ENCODE results near the gene ALDH3A2.

The ALDH3A2 gene

DNA sequence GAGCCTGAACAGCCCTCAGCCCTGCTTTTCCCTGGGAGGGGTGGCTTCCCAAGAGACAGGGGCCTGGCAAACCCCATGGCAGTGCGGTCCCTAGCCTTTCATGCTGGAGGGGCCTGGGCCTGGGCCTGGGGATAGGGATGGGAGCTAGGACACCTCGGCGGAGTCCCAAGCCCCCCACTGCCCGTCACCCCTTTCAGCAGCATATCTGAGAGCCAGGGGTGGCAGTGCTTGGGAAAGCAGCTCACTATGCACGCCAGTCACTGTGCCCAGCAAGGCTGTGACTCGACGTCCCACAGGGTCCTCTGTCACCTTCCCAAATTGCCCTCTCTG lies 68.4 kb downstream of the ALDH3A2 start:
- DNase-seq, result no peak

DNA sequence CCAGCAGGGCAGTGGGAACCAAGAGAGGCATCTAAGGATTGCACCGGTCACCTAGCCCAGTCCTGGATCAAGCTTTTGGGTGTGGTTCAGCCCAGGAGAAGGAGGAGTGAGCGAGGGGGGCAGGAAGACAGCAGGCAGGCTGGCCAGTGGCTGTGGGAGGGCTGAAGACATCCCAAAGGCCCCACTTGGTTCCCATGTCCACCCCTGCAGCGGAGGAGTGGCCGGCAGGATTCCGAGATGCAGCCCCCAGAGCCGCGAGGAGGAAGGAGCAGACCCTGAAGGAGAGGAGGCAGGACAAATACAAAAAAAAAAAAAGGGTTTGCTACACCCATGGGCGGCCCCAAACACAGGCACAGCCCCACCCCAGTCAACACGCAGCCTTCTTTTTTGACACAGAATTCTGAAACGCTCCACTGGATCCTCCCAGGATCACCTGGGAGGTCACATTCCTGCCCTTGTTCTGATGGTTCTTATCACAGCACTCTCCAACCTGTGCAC lies 68.9 kb downstream of the ALDH3A2 start:
- DNase-seq, result no peak

DNA sequence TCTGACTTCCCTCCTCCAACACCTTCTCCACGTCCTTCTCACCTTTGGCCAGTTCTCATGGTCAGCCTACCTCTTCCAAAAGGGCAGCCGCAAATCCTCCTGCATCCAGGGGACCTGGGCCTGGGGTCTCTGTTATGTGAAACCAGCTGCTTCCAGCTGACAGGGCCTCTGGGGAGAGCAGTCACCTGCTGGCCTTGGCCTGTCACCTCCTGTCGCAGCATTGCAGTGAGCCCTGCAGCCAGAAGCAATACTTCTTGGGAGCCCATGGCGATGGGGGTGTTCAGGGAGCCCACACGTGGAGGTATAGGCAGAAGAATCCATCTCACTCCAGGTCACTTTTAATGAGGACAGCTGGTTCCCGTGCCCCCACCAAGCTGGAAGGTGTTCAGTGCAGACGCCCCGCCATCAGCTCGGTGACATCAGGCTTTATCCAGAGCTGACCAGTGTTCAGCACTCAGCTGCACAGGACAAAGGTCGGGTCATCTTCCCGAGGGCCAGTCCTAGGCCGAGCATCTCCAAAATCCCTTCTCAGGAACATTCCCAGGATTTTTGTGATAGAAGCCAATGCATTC lies 69.6 kb downstream of the ALDH3A2 start:
- no peak for DNase-seq

DNA sequence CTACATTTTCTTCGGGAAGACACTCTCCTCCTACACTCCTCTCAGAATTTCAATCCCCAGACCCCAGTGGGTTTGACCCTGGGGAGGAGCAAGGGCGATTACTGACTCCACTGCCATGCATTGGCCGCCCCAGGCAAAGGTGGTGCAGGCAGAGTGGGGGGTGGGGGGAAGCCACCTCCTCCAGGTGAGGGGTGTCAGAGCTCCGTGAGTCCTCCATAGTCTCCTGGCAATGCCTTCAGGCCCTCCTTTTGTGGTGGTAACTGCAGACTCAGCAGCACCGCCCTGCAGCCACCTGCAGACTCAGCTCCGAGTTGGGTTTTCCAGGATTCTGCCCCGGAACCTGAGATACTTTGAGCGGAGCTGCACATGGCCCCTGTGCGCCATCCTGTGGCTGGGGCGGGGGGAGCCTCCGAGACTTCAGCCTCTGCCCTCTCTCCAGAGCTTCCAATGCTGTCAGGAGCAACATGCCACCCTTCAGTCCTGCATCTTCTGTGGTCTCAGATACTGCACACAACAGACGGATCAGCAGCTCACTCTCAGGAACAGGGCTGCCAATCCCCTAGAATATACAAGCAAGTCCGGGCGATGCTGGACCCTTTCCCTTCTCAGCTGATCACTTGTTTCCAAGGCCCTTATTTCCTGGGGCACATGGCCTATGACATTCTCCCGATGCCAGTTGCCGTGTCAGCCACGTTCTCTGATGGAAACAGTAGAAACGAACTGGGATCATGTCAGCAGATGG lies 70.2 kb downstream of the ALDH3A2 start:
- no peak for DNase-seq

DNA sequence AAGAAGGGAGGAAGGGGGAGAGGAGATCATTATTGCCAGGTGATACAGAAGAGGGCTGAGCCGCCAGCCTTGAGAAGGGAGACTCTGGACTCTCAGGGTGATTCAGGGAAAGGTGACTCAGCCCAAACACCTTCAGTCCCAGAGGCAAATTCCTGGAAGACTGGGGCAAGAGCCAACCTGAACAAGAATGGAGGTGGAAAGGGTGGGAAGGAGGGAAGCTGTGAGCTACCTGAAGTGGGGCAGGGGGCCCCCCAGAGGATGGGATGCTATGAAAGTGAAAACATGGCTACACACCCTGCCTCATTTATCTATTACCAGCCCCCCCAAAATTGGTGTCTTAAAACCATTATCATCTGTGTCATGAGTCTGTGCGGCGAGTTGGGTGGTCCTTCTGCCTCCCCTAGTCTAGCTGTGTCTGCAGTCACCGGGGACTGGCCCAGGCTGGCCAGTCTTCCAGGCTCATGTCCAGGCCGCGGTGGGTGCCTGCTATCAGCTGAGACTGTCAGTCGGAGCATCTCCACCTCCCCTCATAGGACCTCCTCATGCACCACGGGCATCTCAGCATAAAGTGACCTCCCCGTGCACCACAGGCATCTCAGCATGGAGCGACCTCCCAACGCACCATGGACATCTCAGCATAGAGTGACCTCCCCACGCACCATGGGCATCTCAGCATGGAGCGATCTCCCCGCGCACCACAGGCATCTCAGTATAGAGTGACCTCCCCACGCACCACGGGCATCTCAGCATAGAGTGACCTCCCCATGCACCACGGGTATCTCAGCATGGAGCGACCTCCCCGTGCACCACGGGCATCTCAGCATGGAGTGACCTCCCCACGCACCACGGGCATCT lies 71.0 kb downstream of the ALDH3A2 start:
- DNase-seq, result no peak

DNA sequence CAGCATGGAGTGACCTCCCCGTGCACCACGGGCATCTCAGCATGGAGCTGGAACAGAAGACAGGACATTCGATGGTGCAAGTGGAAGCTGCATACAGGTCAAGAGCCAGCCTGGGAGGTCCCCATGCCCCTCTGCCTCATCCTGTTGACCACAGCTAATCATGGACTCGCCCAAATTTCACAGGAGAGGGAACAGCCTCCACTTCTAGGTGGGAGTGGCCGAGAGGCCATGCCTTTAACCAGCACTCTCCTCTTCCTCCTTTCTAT lies 71.6 kb downstream of the ALDH3A2 start:
- DNase-seq, result no peak

DNA sequence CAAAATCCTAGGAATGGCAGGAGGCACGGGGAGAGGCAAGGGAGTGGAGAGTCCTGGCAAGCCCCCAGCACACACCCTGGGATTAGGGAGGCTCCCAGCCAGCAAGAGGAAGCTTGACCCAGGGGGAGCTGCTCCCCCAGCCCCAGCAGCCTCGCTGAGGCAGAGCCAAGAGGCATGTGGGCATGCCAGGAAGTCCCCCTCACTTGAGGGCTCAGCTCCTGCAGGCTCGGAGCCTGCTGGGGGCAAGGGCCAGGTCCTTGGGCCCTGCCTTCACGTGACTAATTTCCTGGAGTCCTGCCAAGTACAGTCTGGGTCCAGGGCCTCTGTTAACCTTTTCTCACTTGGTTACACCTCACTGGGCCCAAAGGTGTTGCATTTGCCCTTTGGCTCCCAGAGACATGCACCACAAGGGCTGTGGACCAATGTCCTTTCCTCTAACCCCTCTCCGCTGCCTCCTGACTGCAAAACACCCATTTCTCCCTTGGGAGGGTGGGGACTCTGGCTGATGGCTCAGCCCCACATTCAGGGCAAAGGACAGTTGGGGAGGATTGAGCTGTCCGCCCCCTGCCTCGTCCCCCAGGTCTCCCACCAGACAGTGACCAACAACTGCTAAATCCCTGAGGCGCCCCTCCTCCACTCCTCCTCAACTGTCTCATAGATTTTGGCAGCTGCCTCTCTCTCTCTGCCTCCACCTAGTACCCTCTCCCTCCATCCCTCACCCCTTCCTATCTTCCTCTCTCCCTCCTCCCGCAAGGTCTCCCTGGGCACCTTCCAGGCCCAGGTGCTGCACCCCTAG lies 72.3 kb downstream of the ALDH3A2 start:
- DNase-seq, result no peak

DNA sequence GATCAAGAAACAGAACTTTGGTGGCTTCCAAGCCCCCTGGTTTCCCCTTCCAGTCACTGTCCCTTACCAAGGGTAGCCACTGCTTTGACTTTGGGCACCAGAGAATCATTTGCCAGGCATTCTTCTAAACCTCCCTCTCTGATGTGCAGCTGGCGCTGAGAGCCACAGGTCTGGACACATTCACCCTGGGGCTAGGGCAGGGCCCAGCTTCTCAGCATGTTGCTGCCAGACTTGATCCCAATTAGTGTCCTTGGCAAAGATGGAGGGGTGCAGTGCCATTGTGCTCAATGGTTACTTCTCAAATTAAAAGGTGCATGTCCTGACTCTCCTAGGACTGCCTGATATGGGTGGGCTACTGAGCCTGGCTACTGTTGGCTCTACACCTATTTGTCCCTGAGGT lies 75.4 kb downstream of the ALDH3A2 start:
- DNase-seq, result no peak

DNA sequence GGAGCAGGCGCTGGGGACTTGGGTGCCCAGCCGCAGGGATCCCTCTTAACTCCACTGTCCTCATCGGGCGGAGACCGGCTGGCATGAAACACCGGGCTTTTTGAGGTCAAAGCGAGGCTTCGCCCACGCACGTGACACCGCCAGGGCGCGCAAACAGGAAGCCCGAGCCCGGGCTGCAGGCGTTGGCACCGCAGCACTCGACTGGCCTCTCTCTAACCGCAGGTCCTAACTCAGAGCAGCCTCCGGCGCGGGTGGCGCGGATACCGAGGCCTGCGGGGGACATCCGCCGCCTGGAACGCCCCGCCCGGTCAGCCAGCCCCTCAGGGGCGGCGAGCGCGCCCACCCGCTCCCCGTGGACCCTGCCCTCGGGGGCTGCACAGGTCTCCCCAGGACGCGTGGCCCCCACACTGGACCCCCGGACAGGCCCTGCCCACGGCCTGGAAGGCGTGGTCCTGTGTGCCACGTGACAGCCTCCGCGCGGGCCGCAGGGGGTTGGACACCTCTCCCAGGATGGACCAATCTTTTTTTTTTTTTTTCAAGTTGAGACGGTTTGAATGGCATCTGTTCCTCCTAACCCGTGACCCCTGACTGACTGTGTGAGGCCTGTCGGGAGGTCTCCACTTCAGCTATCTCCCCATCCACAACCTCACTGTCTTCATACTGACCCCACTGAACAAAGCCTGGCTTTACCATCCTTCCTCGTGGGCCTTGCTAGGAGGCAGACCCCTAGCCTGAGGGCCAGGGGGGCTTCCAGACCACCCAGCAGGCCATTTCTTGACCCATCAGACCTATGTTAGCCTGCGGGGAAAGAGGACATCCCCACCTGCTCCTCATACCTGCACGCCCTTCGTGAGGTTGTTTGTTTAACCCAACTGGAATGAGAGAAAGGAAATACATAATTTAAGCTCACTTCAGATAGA lies 76.2 kb downstream of the ALDH3A2 start:
- DNase-seq, result no peak

DNA sequence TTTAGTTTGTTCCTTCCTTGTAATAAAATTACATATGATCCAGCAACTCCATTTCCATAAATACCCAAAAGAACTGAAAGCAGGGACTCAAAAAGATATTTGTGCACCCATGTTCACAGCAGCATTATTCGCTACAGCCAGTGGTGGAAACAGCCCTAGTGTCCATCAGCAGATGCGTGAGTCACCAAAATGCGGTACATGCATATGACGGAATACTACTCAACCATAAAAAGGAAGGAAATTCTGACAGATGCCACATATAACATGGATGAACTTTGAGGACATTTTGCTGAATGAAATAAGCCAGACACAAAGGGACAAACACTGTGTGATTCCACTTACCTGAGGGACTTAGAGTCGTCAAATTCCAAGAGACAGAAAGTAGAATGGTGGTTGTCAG lies 76.9 kb downstream of the ALDH3A2 start:
- no peak for DNase-seq

DNA sequence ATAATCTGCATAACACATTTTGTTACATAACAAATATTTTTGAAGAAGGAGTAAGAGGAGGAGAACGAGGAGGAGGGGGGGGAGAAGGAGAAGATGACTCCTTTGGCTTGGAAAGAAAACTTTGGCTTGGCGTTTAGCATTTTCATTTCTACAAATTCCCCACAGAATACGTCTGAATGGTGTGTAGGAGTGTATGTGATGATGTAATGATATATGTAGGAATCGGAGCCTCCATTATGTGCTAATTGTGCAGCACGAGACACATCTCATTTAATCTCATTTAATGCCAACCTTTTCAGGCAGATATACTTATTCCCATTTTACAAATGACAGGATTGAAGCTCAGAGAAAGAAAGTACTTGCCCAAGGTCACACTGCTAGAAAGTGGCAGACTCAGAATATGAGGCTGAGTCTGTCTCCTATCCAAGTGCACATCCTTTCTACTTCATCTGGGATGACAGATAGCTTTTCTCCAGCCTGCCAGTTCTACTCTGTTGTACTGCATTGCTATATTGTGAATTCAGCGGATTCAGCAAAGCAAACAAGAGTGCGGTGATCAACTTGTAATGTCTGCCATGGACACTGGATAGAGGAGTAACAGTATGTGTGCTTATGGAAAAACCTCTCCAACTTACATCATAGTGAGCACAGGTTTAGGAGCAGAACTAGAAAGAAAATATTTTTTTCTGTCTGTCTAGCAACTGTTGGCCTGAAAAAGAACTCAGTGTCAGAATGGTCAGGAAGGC lies 78.3 kb downstream of the ALDH3A2 start:
- DNase-seq, result no peak

All from T1000 (cell line).